ENCODE data around the gene LHX6. TPM values are rescaled to one million over a fixed set of nuclear protein-coding genes. Genes with fewer than 3 reads are reported as not detected.

LHX6 gene
- total RNA-seq, 1 experiment from 2014 or later: 4.1 TPM

DNA sequence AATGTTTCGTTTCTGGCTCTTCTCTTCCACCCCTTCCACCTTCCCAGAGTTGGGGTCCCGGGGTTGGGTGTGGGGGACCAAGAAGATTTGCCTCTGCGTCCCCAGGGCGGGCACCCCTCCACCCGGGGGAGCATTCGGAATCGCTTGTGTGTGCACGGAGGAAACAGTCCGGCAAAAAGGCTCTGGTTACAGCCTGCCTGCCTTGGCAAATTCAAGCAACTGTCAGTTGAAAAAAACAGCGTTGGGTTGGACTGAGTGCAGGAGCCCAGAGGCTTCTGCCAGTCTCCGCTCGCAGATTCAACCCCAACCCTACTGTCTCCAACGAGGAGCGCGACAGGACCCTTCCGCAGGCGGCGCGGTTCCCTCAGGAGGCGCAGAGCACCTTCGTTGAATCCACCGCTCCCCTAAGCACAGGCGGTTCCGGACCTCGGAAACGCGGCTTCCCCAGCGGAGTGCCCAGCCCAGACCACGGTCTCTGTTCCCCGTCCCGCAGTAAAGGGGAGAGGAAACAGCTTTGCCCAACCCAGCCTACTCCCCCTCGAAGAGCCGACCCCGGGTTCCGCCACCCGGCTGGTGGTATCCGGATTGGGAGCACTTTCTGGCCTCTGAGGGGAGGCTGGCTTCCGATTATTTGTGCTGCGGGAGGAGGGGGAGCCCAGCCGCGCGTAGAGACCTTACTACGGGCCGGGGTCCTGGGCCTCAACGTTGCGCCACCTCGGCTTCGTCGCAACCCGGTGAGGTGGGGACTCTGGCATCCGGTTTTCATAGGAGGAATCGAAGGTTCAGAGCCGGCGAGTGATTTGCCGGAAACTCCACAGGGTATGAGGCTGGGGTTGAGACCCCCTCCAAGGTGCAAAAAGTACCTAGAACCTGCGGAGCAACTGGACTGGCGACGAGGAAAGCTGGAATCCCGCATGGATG lies 9.6 kb downstream of the LHX6 start:
- Histone ChIP-seq H3K4me3 (replicated peaks in 1 of 2; ENCODE audit: low read depth in 1 of 2, low read length in 2 of 2) (no peak overlapping the region), H3K27me3 (ENCODE audit: insufficient read depth, low read length) (no peaks in the 10 kb centered on the region), H4K20me1 (ENCODE audit: insufficient read depth) (no peaks in the 10 kb centered on the region), H3K36me3 (ENCODE audit: control insufficient read depth in 1 of 2, insufficient read depth in 2 of 2, low read length in 2 of 2) (no peaks in the 10 kb centered on the region), H3K4me2 (ENCODE audit: low read length) (no peak overlapping the region), H3K27ac (ENCODE audit: low read depth, low read length) (no peak overlapping the region), H3K9me2 (ENCODE audit: insufficient read depth) (no peaks in the 10 kb centered on the region), H3K79me2 (ENCODE audit: insufficient read depth, low read length) (no peaks in the 10 kb centered on the region), H3K9ac (ENCODE audit: low read length) (no peak overlapping the region), H3K9me3 (ENCODE audit: control insufficient read depth in 1 of 2, insufficient read depth in 1 of 2, low read depth in 1 of 2, low read length in 2 of 2) (no peaks in the 10 kb centered on the region), H2AFZ (ENCODE audit: low read depth, low read length, poor library complexity, severe bottlenecking) (no peak overlapping the region), H3K4me1 (ENCODE audit: control insufficient read depth in 1 of 2, insufficient read depth in 2 of 2, low read length in 2 of 2) (peaks cover 0 to 12% of the 10 kb centered on the region in 2 experiments; a peak in 2 of 4 replicates)
- TF ChIP-seq ZNF274 (IDR thresholded peaks at IDR 0.05; ENCODE audit: low read depth, low read length): no peak
- TF ChIP-seq, protein P1, sequence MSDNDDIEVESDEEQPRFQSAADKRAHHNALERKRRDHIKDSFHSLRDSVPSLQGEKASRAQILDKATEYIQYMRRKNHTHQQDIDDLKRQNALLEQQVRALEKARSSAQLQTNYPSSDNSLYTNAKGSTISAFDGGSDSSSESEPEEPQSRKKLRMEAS (IDR thresholded peaks at IDR 0.05): no peak
- no peak for TF ChIP-seq SIN3A (IDR thresholded peaks at IDR 0.05; ENCODE audit: low read depth)
- CTCF ChIA-PET: no interaction called here
- POLR2A ChIA-PET: no interaction called here
- intact Hi-C loops (cut with micrococcal nuclease): no loop called here
- RAD21 ChIA-PET (ENCODE audit: low non-redundant PET in 1 of 2, low total read pairs in 2 of 2, uncharacterized antibody in 2 of 2, unreplicated experiment in 2 of 2): no interaction called here
- no peak for DNase-seq (ENCODE audit: low read depth, low spot score)
- no TSS peak for BruUV-seq (replicated peaks)
- ATAC-seq: no peak

DNA sequence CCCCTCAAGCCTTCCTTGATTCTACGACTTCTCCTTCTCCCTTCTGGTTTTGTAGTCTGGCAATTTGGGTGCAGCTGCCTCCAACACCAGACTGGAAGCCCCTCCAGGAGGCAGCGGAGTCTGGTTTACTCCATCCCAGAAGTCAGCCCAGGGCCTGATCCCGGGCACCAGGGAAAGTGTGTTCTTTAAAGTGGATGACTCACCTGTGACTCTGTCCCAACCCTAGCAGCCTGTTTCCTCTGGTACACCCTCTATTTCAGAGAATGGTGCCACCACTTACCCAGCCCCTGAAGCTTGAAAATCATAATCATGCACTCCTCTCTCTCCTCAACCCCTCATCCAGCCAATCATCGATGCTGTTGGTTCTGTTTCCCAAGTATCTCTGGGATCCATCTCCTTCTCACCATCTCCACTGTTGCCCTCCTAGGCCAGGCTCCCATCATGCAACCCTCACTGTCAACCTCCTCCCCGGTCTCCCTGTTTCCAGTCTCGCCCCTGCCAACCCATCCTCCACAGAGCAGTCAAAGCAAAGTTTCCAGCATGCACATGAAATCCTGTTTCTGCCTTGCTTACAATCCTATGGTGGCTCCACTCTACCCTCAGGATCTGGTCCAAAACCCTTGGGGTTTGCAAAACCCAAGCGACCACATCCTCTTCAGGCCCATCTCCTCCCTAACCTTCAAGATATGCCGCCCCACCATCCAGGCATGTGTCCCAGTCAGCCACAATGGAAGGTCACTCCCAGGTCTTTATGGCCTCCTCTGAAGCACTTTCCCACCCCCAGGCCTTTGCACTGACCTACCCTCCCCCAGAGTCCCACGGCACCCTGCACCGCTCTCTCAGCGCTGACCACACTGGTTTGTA lies 10.5 kb downstream of the LHX6 start:
- Histone ChIP-seq H3K4me2 (ENCODE audit: low read length) (peak overlapping the region; percentile 17), H3K9me3 (ENCODE audit: control insufficient read depth in 1 of 2, insufficient read depth in 1 of 2, low read depth in 1 of 2, low read length in 2 of 2) (no peaks in the 10 kb centered on the region), H3K79me2 (ENCODE audit: insufficient read depth, low read length) (no peaks in the 10 kb centered on the region), H4K20me1 (ENCODE audit: insufficient read depth) (no peaks in the 10 kb centered on the region), H2AFZ (ENCODE audit: low read depth, low read length, poor library complexity, severe bottlenecking) (no peak overlapping the region), H3K27ac (ENCODE audit: low read depth, low read length) (no peak overlapping the region), H3K9ac (ENCODE audit: low read length) (no peak overlapping the region), H3K27me3 (ENCODE audit: insufficient read depth, low read length) (no peaks in the 10 kb centered on the region), H3K36me3 (ENCODE audit: control insufficient read depth in 1 of 2, insufficient read depth in 2 of 2, low read length in 2 of 2) (no peaks in the 10 kb centered on the region), H3K9me2 (ENCODE audit: insufficient read depth) (no peaks in the 10 kb centered on the region), H3K4me1 (ENCODE audit: control insufficient read depth in 1 of 2, insufficient read depth in 2 of 2, low read length in 2 of 2) (peaks cover 3 to 19% of the 10 kb centered on the region in 2 experiments; a peak in 3 of 4 replicates), H3K4me3 (replicated peaks in 1 of 2; ENCODE audit: low read depth in 1 of 2, low read length in 2 of 2) (no peak overlapping the region)
- BruUV-seq (replicated peaks): no TSS peak
- DNase-seq (ENCODE audit: low read depth, low spot score) (no peak), ATAC-seq (no peak)
- intact Hi-C loops (cut with micrococcal nuclease): no loop called here
- CTCF ChIA-PET: no interaction called here
- POLR2A ChIA-PET: no interaction called here
- RAD21 ChIA-PET (ENCODE audit: low non-redundant PET in 1 of 2, low total read pairs in 2 of 2, uncharacterized antibody in 2 of 2, unreplicated experiment in 2 of 2): no interaction called here
- TF ChIP-seq CBX3 (IDR thresholded peaks at IDR 0.05; ENCODE audit: low read depth) (no peak), POLR2A (IDR thresholded peaks at IDR 0.05; ENCODE audit: borderline replicate concordance, extremely low read depth, insufficient read depth, insufficient read length) (no peak), SP1 (IDR thresholded peaks at IDR 0.05; ENCODE audit: low read depth) (no peak), ELF1 (IDR thresholded peaks at IDR 0.05; ENCODE audit: borderline replicate concordance, low read depth) (no peak), YY1 (IDR thresholded peaks at IDR 0.05; ENCODE audit: extremely low read depth, insufficient replicate concordance, low read depth, low read length) (no peak), SRF (IDR thresholded peaks at IDR 0.05; ENCODE audit: low read depth) (no peak), EZH2 (IDR thresholded peaks at IDR 0.05) (no peak)
- TF ChIP-seq, protein P2, sequence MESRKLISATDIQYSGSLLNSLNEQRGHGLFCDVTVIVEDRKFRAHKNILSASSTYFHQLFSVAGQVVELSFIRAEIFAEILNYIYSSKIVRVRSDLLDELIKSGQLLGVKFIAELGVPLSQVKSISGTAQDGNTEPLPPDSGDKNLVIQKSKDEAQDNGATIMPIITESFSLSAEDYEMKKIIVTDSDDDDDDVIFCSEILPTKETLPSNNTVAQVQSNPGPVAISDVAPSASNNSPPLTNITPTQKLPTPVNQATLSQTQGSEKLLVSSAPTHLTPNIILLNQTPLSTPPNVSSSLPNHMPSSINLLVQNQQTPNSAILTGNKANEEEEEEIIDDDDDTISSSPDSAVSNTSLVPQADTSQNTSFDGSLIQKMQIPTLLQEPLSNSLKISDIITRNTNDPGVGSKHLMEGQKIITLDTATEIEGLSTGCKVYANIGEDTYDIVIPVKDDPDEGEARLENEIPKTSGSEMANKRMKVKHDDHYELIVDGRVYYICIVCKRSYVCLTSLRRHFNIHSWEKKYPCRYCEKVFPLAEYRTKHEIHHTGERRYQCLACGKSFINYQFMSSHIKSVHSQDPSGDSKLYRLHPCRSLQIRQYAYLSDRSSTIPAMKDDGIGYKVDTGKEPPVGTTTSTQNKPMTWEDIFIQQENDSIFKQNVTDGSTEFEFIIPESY (IDR thresholded peaks at IDR 0.05; ENCODE audit: extremely low read depth, insufficient replicate concordance, low read length): no peak
- TF ChIP-seq, protein P3, sequence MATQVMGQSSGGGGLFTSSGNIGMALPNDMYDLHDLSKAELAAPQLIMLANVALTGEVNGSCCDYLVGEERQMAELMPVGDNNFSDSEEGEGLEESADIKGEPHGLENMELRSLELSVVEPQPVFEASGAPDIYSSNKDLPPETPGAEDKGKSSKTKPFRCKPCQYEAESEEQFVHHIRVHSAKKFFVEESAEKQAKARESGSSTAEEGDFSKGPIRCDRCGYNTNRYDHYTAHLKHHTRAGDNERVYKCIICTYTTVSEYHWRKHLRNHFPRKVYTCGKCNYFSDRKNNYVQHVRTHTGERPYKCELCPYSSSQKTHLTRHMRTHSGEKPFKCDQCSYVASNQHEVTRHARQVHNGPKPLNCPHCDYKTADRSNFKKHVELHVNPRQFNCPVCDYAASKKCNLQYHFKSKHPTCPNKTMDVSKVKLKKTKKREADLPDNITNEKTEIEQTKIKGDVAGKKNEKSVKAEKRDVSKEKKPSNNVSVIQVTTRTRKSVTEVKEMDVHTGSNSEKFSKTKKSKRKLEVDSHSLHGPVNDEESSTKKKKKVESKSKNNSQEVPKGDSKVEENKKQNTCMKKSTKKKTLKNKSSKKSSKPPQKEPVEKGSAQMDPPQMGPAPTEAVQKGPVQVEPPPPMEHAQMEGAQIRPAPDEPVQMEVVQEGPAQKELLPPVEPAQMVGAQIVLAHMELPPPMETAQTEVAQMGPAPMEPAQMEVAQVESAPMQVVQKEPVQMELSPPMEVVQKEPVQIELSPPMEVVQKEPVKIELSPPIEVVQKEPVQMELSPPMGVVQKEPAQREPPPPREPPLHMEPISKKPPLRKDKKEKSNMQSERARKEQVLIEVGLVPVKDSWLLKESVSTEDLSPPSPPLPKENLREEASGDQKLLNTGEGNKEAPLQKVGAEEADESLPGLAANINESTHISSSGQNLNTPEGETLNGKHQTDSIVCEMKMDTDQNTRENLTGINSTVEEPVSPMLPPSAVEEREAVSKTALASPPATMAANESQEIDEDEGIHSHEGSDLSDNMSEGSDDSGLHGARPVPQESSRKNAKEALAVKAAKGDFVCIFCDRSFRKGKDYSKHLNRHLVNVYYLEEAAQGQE (IDR thresholded peaks at IDR 0.05; ENCODE audit: low read depth): no peak
